GM10847 (cell line): ENCODE results near the gene CCDC60.

ENCODE experiments used
- POLR2A ChIP-seq: IDR thresholded peaks from 2 replicates; pipeline ENCODE4 v1.6.1; 2011; ENCODE audit not compliant: insufficient read length; ENCODE audit errors: extremely low read depth

The CCDC60 gene

DNA sequence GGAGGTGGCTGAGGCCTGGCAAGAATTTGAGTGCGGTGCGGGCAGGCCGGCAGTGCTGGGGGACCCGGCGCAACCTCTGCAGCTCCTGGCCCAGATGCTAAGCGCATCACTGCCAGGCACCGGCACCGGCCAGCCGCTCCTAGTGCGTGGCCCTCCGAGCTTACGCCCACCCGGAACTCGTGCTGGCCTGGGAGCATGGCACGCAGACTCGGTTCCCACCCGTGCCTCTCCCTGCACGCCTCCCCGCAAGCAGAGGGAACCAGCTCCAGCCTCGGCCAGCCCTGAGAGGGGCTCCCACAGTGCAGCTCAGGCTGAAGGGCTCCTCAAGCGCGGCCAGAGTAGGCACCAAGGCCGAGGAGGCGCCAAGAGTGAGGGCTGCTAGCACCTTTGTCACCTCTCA is 63.7 kb downstream of the CCDC60 start:
- TF ChIP-seq POLR2A = no peak

DNA sequence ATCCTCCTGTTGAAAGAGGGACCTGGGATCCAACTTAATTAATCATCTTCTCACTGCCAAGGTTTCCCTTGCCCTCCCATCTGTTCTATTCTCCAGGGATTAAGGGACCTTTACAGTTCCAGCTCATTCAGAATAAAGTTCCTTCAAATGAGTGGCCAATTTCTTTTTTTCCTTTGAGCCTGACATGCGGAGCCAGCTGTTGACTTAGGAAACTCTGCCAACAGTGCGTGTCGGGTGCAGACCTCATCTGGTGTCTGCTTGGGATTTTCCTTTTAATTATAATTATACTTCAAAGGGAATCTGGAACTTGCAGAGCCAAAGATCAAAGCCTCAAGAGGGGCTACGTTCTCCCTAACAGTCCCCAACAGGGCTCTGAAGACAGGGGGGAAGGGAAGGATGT is 64.8 kb downstream of the CCDC60 start:
- no peak for TF ChIP-seq POLR2A

DNA sequence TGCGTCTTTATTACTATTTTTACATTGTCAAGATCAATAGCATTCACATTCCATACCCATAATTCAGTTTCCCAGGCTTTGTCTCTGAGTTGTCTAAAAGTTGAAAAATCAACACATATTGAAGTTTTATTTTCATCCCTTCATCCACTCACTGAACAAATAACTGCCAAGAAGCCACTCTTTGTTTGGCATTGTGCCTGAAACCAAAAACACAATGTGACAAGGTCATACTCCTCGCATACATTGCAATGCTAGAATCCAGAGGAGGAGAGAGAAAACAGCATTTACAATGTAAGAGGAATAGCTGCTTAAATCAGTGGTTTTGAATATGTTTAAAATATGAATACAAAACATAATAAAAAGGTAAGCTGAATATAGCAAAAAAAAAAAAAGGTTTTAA is 71.8 kb downstream of the CCDC60 start:
- TF ChIP-seq POLR2A = no peak

DNA sequence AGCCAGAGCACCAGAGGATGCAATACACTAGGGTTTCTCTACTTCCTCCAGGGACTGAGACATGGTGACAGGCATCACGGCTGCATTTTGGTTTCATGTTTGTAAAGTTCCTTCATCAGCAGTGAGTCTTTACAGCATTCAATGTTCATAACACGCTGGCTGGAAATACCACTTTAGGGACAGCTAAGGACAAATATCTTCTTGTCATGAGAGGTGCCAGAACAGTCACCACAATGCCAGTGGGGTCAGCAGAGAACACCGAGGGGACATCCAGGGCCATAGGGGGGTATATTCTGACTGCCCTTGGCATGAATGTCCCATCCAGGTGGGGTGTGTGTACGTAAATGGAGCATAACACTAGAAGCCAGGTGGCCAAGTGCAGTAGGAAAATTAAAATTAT is 72.3 kb downstream of the CCDC60 start:
- no peak for TF ChIP-seq POLR2A

DNA sequence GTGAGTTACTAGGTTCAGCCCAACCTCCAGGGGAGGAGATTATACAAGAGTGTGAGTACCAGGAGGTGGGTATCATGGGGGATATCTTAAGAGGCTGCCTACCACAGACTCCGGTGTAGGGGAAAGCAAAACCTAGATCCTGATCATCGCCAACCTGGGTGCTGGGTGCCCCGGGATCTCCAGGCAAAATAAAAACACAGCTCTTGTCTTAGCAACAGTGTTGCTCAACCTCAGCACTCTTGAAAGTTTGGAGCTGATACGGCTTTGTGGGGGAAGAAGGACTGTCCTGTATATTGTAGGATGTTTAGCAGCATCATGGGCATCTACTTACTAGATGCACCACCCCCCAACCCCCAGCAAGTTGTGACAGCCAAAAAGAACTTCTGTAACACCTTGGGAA is 74.5 kb downstream of the CCDC60 start:
- TF ChIP-seq POLR2A = no peak

DNA sequence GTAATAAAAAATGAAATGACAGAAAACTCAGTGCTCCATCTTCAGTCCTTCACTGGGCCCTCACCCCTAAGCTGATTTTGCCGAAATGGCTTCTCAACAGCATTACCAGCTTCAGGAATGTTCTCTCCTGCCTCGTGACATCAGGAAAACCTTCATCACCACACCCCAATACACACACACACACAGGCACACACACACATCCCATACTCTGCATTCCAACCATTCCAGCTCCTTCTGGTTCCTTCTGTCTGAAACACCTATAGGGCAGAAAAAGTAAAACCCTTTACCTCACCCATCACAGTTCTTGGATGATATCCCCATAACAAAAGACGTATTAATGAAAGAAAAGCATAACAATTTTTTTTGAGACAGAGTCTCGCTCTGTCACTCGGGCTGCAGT is 75.9 kb downstream of the CCDC60 start:
- TF ChIP-seq POLR2A = no peak

DNA sequence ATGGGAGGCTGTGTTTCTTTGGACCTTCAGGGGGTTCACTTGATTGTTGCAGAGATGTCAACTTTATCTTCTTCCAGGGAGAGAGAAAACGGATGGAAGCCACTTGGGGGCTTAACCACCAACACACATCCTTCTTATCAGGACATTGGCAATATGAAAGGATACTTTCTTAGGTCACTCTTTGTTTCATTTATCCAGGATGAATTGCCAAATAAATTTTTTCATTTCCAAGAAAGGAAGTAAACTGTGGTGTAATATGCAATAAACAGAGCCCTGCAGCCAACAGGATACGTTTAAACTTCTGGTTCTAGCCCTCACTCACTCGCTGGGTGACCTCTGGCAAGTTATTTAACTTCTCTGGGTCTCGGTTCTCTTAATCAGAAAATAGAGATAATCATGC is 77.8 kb downstream of the CCDC60 start:
- TF ChIP-seq POLR2A = no peak

DNA sequence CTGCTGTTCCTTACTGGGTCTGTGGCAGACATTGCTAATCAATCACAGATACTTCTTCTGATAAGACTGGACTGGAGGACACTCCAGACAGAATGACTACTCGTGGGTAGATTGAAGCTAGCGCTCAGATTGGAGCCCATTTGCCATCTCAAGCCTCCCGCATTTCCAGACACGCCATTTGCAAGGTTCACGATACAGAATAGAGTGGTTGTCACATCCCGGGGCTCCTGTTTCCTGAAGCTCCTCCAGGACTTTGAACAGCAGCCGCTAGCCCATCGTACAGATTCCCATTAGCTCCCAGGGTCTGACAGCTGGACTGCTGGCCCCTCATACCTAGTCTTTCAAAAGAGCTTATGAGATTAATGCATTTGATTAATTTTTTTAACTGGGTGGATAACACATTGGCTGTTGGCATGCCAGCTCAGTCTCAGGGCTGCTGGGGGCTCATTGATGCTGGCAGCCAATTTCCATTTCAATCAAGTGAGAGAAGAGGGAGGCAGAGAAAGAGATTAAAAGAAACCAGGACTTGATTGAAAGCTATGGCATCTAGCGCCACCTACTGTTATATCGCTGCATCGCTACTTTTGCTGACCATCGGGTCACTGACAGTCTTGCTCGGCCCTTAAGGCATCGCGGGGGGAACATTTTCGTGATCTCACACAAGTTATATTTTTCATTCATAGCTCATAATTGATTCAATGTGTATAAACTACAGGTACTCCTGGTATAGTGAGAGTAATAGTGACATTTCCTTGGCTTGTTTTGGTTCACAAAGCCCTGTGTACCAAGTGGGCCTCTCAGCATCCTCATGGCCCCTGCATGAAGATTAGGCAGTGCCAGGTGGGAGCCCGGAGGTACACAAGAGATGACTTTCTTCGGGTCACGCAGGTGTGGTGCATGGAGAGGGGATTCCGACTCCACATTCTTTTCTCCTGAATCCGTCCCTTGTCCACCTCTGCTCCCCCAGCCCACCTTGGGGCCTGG is 78.6 kb downstream of the CCDC60 start:
- no peak for TF ChIP-seq POLR2A

DNA sequence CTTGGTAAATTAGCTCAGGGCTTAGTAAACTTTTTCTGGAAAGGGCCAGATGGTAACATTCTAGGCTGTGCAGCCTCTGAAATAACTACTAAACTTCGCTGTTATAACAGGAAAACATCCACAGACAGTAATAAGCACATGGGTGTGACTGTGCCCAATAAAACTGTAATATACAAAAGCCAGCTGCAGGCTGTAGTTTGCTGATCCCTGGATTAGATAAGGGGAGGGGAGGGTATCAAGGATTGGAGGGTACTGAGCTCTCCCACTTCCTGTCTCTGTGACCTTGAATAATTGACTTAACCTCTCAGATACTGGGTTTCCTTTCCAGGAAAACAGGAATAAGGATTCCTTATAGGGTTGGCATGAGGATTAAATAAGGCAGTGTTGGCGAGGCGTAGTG is 81.2 kb downstream of the CCDC60 start:
- TF ChIP-seq POLR2A = no peak

DNA sequence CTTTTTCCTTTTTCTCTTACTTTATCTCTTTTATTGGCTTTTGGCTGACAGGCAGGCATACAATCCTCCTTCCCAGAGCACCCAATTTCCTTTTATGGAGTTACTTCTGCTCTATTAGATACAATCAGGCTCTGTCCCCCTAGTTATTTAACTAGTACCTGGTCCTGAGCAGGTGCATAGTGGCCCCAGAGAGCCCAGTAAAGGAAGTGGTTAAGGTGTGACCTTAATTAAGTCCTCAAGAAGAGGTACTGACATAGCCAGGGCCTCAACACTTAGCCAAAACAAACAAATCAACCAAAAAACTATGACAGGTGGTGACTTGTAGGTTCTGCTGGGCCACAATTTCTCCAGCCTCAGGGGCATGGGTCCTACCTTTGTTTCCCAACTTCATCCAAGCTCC is 82.9 kb downstream of the CCDC60 start:
- TF ChIP-seq POLR2A = no peak

DNA sequence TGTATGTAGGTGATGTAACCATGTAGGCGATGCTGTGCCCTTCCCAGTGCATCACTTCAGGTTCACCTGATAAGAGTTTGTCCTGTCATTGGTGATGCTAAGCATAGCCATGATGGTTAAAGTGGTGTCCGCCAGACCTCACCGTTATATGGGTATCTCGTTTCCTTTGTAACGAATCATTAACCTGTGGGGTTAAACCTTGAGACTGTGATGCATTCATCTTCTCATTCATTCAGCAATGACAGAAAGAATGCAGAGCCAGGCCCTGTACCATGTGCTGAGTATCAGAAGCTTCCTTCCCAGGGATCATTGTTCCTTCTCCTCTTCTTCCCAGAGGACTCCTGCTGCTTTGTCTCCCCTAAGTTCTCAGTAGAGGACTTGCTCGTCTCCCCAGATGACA is 84.9 kb downstream of the CCDC60 start:
- TF ChIP-seq POLR2A = no peak

DNA sequence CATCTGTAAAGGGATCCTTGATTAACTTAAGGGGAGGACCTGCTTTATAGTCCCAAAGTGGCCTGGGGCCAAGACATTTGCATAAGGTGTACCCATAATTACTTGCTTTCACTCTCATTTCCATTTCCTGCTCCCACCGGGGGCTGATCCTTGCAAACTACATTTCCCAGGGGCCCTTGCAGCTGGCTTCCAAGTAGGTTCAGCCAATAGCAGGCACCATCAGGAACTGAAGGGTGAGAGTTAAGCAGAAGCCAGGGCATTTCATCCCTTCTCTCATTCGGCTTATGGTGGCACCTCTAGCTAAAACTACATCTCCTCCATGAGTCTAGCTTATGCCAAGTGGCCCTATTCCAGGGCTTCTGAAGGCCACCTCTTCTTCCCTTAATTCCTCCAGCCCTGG is 88.8 kb downstream of the CCDC60 start:
- no peak for TF ChIP-seq POLR2A

DNA sequence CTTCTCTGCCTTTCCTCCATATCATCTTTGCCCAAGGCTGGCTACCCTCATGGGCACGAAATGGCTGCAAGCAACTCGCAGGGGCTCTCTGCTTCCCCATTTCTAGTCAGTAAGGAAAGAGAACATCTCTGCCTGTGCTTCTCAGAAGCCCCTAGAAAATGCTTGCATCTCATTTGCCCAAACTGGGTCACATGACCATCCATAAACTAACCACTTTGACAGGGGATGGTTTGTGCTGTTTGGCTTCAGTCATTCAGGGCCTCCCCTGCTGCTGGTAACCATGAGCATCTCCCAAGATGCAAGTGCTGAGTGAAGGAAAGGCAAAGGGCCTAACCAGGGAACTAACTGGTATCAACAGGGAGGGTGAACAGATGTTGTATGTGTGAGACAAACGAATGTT is 91.1 kb downstream of the CCDC60 start:
- TF ChIP-seq POLR2A = no peak

DNA sequence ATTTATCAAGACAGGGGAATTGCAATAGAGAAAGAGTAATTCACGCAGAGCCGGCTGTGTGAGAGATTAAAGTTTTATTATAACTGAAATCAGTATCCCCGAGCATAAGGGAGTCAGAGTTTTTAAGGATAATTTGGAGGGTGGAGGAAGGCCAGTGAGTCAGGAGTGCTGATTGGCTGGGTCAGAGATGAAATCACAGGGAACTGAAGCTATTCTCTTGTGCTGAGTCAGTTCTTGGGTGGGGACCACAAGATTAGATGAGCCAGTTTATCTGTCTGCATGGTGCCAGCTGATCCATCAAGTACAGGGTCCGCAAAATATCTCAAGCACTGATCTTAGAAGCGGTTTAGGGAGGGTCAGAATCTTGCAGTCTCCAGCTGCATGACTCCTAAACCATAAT is 96.6 kb downstream of the CCDC60 start:
- TF ChIP-seq POLR2A = no peak

DNA sequence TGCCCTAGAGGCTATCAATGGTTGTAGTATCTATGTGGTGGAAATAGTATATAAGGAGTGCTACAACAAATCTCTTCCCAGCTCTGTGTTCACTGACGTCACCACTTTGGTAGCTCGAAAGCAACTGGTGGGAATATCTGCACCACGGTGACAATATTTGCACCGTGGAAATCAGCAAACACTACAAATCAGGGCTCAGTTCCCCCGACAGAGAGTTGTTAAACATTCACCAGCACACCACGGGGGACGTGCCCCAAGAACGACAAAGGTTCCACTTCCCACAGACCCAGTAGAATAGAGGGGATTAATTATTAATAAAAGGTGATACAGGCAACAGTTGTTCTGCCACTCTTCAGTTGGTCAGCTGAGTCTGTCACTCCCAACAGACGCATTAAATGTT is 98.4 kb downstream of the CCDC60 start:
- TF ChIP-seq POLR2A = no peak

DNA sequence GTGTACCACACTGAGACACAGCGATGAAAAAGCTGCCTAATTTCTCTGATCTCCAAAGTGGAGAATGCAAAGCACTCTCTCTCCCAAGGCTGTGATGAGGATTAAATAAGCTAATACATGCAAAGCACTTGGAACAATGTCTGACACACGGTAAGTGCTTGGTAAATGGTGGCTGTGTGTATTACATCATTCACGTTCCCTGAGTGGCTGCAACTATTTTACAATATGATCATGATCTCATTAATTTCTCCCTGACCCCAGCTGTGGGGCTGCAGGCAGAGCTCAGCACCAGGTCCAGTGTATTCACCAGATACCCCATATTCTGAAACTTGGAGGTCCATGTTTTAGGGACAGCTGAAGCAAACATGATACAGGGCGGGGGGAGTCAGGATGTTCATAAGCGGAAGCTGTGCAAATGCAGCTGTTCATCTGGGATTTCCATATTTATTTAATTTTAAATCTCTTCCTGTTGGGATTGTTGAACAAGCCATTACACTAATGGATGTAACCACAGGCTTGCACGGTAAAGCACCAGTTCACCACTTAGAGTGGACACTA is 106.4 kb downstream of the CCDC60 start:
- no peak for TF ChIP-seq POLR2A
